ENCODE data around the gene BCL7A. TPM values are rescaled to one million over a fixed set of nuclear protein-coding genes. Genes with fewer than 3 reads are reported as not detected.

BCL7A gene
- total and polyA plus RNA-seq, 9 of the 15 experiments (the other 6 are each of a cell fraction or from before 2014, with no cell fraction given) = 0.25 to 21.9 (median 14.9) TPM

- Histone ChIP-seq H4K20me1 (replicated peaks; ENCODE audit: control insufficient read depth, insufficient read depth, low read length) (no peaks in the 10 kb centered on the region), H2AFZ (ENCODE audit: low read depth, low read length) (no peak overlapping the region), H3K9me1 (ENCODE audit: control insufficient read depth, insufficient read depth, low read length) (no peaks in the 10 kb centered on the region), H3K27me3 (ENCODE audit: control insufficient read depth in 2 of 2, insufficient read depth in 2 of 2, low read length in 2 of 2) (no peaks in the 10 kb centered on the region), H3K27ac (ENCODE audit: extremely low read depth, low read depth, low read length) (no peak overlapping the region), H3K36me3 (ENCODE audit: control insufficient read depth, insufficient read depth, low read length) (peaks cover 9% of the 10 kb centered on the region; the same call in 2 of the 3 replicates), H3K4me3 (no peak overlapping the region), H3K4me2 (ENCODE audit: insufficient read depth, low read length) (no peak overlapping the region), H3K9ac (ENCODE audit: insufficient read depth in 1 of 2, low read depth in 2 of 2, low read length in 2 of 2) (no peak overlapping the region), H3K9me3 (replicated peaks; ENCODE audit: control insufficient read depth, insufficient read depth, low read depth, low read length) (no peaks in the 10 kb centered on the region), H3K79me2 (ENCODE audit: control insufficient read depth, insufficient read depth, low read length) (no peaks in the 10 kb centered on the region), H3K4me1 (replicated peaks in 1 of 2; ENCODE audit: control insufficient read depth in 2 of 2, insufficient read depth in 2 of 2, low read length in 2 of 2) (peaks cover 0 to 5% of the 10 kb centered on the region in 2 experiments; a peak in 2 of 5 replicates)
- peak; percentile 77 for TF ChIP-seq ZNF766 (CRISPR knock-in tag; conservative IDR thresholded peaks at IDR 0.05)
- TF ChIP-seq ZKSCAN8 (CRISPR knock-in tag; IDR thresholded peaks at IDR 0.05) = no peak
- peak; percentile 55 for TF ChIP-seq ZFP36 (IDR thresholded peaks at IDR 0.05; ENCODE audit: low read depth, low read length, partially characterized antibody)
- no peak for TF ChIP-seq TBP (optimal IDR thresholded peaks at IDR 0.05; ENCODE audit: low read depth, low read length)
- TF ChIP-seq MNT (conservative IDR thresholded peaks at IDR 0.05) = no peak
- TF ChIP-seq ZNF174 (CRISPR knock-in tag; IDR thresholded peaks at IDR 0.05) = no peak
- TF ChIP-seq SIN3A (IDR thresholded peaks at IDR 0.05; ENCODE audit: borderline replicate concordance in 2 of 2, control insufficient read depth in 1 of 2, low read depth in 2 of 2, low read length in 2 of 2) = no peak
- no peak for TF ChIP-seq ATF6 (CRISPR knock-in tag; IDR thresholded peaks at IDR 0.05)
- no peak for TF ChIP-seq HMBOX1 (IDR thresholded peaks at IDR 0.05)
- no peak for TF ChIP-seq CEBPB (tag; IDR thresholded peaks at IDR 0.05)
- no peak for TF ChIP-seq TBL1XR1 (IDR thresholded peaks at IDR 0.05; ENCODE audit: low read length in 2 of 2)
- no peak for TF ChIP-seq SUPT5H (IDR thresholded peaks at IDR 0.05)
- no peak for TF ChIP-seq ZNF311 (CRISPR knock-in tag; IDR thresholded peaks at IDR 0.05)
- no peak for TF ChIP-seq ELF2 (CRISPR knock-in tag; IDR thresholded peaks at IDR 0.05)
- in situ Hi-C loops (cut with MboI) = no loop called here
- ATAC-seq (no peak), DNase-seq (ENCODE audit: extremely low read depth in 1 of 4, low spot score in 3 of 4) (no peak), FAIRE-seq (no peak)
- 57% methylated on average over 13 of the region's 13 CpGs for WGBS (ENCODE audit: insufficient coverage, low coverage, missing lambda C conversion rate)
- intact Hi-C loops (cut with micrococcal nuclease) = no loop called here
- ChIA-PET CTCF (ENCODE audit: low intra/inter-chr PET ratio) (no interaction called here), POLR2A (no interaction called here)
- BruUV-seq (replicated peaks) = no TSS peak
Measured at GRCh38 chr12:121974026-121974985, 47.4 kb upstream of the BCL7A start.
